GM23338 (cell line): ENCODE results near the gene PITPNC1. TPM values are rescaled to one million over a fixed set of nuclear protein-coding genes. Genes with fewer than 3 reads are reported as not detected.

Source experiments
- ATAC-seq: fragments of 200-7000 bp; cut with Tn5 transposase; 3 replicates; pipeline ENCODE4 v1.9.1; 2020
- DNase-seq: peaks from one replicate; pipeline ENCODE4 v3.0.0-alpha.2; 2015; ENCODE audit warnings: low spot score
- H2AFZ ChIP-seq: fragments of 200-600 bp; sonication (generic); 2 replicates; pipeline ENCODE4 v1.8.0; 2016; ENCODE audit warnings: antibody characterized with exemption, mild to moderate bottlenecking, moderate library complexity
- H3F3A ChIP-seq: fragments of 200-600 bp; sonication (generic); replicated peaks from 2 replicates; pipeline ENCODE4 v1.8.0; 2017; ENCODE audit warnings: antibody characterized with exemption, mixed run types, low read depth
- H3K27ac ChIP-seq: fragments of 200-600 bp; sonication (generic); 2 replicates; pipeline ENCODE4 v1.6.1; 2016; ENCODE audit warnings: low read depth
- H3K27me3 ChIP-seq: fragments of 200-600 bp; sonication (generic); 2 replicates; pipeline ENCODE4 v1.8.0; 2016; ENCODE audit warnings: mild to moderate bottlenecking, mixed run types, moderate library complexity; ENCODE audit not compliant: insufficient read depth
- H3K36me3 ChIP-seq: fragments of 200-600 bp; sonication (generic); 2 replicates; pipeline ENCODE4 v1.8.0; 2016; ENCODE audit warnings: mild to moderate bottlenecking; ENCODE audit not compliant: insufficient read depth
- H3K4me1 ChIP-seq: fragments of 200-600 bp; sonication (generic); 2 replicates; pipeline ENCODE4 v1.8.0; 2016; ENCODE audit warnings: mild to moderate bottlenecking, moderate library complexity; ENCODE audit not compliant: insufficient read depth
- H3K4me2 ChIP-seq: fragments of 200-600 bp; sonication (generic); 2 replicates; pipeline ENCODE4 v1.7.1; 2017; ENCODE audit warnings: mixed run types
- H3K4me3 ChIP-seq: fragments of 200-600 bp; sonication (generic); 2 replicates; pipeline ENCODE4 v1.6.1; 2016; ENCODE audit warnings: mixed run types
- H3K79me2 ChIP-seq: fragments of 200-600 bp; sonication (generic); replicated peaks from 2 replicates; pipeline ENCODE4 v1.8.0; 2017; ENCODE audit warnings: mild to moderate bottlenecking; ENCODE audit not compliant: insufficient read depth
- H3K9me2 ChIP-seq: fragments of 200-600 bp; sonication (generic); 2 replicates; pipeline ENCODE4 v1.8.0; 2017; ENCODE audit not compliant: insufficient read depth
- H4K20me1 ChIP-seq: fragments of 200-600 bp; sonication (generic); replicated peaks from 2 replicates; pipeline ENCODE4 v1.8.0; 2017; ENCODE audit warnings: mild to moderate bottlenecking; ENCODE audit not compliant: insufficient read depth
- H3K27ac Mint-ChIP-seq: 2 replicates; pipeline ENCODE4 v1.8.0; 2020; ENCODE audit warnings: inconsistent platforms, mild to moderate bottlenecking, moderate library complexity, mixed read lengths
- H3K27me3 Mint-ChIP-seq: 3 replicates; pipeline ENCODE4 v1.8.0; 2022; ENCODE audit warnings: low read depth, mild to moderate bottlenecking, moderate library complexity, mixed read lengths, inconsistent platforms; ENCODE audit not compliant: insufficient read depth, poor library complexity
- H3K36me3 Mint-ChIP-seq: 3 replicates; pipeline ENCODE4 v1.8.0; 2021; ENCODE audit warnings: low read depth, mild to moderate bottlenecking, inconsistent platforms, moderate library complexity, mixed read lengths
- H3K4me1 Mint-ChIP-seq: 3 replicates; pipeline ENCODE4 v1.8.0; 2020; ENCODE audit warnings: mild to moderate bottlenecking, inconsistent platforms, mixed read lengths
- H3K4me3 Mint-ChIP-seq: 3 replicates; pipeline ENCODE4 v1.8.0; 2021; ENCODE audit warnings: moderate library complexity, mild to moderate bottlenecking, inconsistent platforms, mixed read lengths
- H3K9me3 Mint-ChIP-seq: 3 replicates; pipeline ENCODE4 v1.8.0; 2020; ENCODE audit warnings: moderate library complexity, mild to moderate bottlenecking, inconsistent platforms, mixed read lengths
- CREB1 ChIP-seq: fragments of 250-450 bp; sonication (Bioruptor Pico); IDR thresholded peaks from 2 replicates; pipeline ENCODE4 v1.5.0; 2020; ENCODE audit warnings: low read depth, mild to moderate bottlenecking, moderate library complexity
- EZH2 ChIP-seq: fragments of 200-600 bp; sonication (generic); IDR thresholded peaks from one replicate; pipeline ENCODE4 v1.8.0; 2017; ENCODE audit warnings: antibody characterized with exemption, mild to moderate bottlenecking, low read depth; ENCODE audit not compliant: unreplicated experiment
- EZH2phosphoT487 ChIP-seq: fragments of 200-600 bp; sonication (generic); IDR thresholded peaks from one replicate; pipeline ENCODE4 v1.8.1; 2018; ENCODE audit warnings: antibody characterized with exemption; ENCODE audit not compliant: unreplicated experiment
- NANOG ChIP-seq: IDR thresholded peaks from 2 replicates; pipeline ENCODE4 v1.6.1; 2016; ENCODE audit warnings: antibody characterized with exemption, borderline replicate concordance
- POLR2AphosphoS5 ChIP-seq: IDR thresholded peaks from 2 replicates; pipeline ENCODE4 v1.6.1; 2016; ENCODE audit warnings: antibody characterized with exemption, low read depth
- STAT1 ChIP-seq: IDR thresholded peaks from one replicate; pipeline ENCODE4 v1.6.1; 2016; ENCODE audit warnings: antibody characterized with exemption; ENCODE audit not compliant: unreplicated experiment
- polyA plus RNA-seq: library from polyadenylated mRNA; unstranded; fragments of >200 nt; fragmentation: Nextera tagmentation; extraction: Ambion mirVana; gene quantifications from 2 replicates; pipeline ENCODE4 v1.2.1, GENCODE V29; 2016
- total RNA-seq: library from RNA; depleted of rRNA; stranded (reverse); fragments of >200 nt; shearing (Covaris generic); gene quantifications from 2 replicates; pipeline ENCODE4 v1.2.3, GENCODE V29; 2014
- TF ChIP-seq, protein P1 (sequence below): IDR thresholded peaks from one replicate; pipeline ENCODE4 v1.6.1; 2018; ENCODE audit warnings: antibody characterized with exemption; ENCODE audit not compliant: unreplicated experiment
- TF ChIP-seq, protein P2 (sequence below): IDR thresholded peaks from 2 replicates; pipeline ENCODE4 v1.6.1; 2016; ENCODE audit warnings: antibody characterized with exemption
- TF ChIP-seq, protein P3 (sequence below), 2 experiments: fragments of 200-600 bp in 1 of 2; sonication (generic) in 1 of 2; conservative IDR thresholded peaks; 2 replicates each; pipeline versions ENCODE4 v1.5.1 to v1.6.1; 2016 to 2017; ENCODE audit warnings: antibody characterized with exemption in 2 of 2, low read depth in 2 of 2, mild to moderate bottlenecking in 2 of 2, moderate library complexity in 1 of 2

Gene PITPNC1
- total and polyA plus RNA-seq, 2 experiments from 2014 or later, result 23.0 to 32.6 TPM

DNA sequence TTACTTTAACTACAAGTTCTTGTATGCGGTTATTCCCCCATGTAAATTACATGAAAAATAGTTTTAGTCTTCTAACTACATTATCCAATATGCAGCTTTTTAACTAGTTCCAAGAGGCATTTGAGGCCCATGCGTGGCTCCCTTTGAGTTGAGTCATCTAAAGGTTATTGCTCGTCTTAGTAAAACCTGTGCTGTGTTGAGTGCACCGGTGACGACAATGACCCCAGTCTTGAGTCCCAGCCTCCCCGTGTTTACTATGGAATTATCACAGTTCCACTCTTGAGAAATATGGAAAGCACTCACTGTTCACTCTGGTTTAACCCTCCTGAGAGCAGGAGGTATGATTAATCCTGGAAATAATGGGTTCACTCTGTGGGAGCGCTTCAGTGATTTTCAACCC, 119.2 kb downstream of the PITPNC1 start:
- Histone ChIP-seq H3K27me3 (no peaks in the 10 kb centered on the region), H3K4me3 (no peak overlapping the region), H3K4me1 (peaks cover 20% of the 10 kb centered on the region), H3K4me2 (no peak overlapping the region), H3K9me2 (no peaks in the 10 kb centered on the region), H3F3A (no peaks in the 10 kb centered on the region), H4K20me1 (no peaks in the 10 kb centered on the region), H3K36me3 (no peaks in the 10 kb centered on the region), H2AFZ (no peak overlapping the region), H3K27ac (no peak overlapping the region), H3K79me2 (peaks cover 97% of the 10 kb centered on the region)
- TF ChIP-seq, protein P1, sequence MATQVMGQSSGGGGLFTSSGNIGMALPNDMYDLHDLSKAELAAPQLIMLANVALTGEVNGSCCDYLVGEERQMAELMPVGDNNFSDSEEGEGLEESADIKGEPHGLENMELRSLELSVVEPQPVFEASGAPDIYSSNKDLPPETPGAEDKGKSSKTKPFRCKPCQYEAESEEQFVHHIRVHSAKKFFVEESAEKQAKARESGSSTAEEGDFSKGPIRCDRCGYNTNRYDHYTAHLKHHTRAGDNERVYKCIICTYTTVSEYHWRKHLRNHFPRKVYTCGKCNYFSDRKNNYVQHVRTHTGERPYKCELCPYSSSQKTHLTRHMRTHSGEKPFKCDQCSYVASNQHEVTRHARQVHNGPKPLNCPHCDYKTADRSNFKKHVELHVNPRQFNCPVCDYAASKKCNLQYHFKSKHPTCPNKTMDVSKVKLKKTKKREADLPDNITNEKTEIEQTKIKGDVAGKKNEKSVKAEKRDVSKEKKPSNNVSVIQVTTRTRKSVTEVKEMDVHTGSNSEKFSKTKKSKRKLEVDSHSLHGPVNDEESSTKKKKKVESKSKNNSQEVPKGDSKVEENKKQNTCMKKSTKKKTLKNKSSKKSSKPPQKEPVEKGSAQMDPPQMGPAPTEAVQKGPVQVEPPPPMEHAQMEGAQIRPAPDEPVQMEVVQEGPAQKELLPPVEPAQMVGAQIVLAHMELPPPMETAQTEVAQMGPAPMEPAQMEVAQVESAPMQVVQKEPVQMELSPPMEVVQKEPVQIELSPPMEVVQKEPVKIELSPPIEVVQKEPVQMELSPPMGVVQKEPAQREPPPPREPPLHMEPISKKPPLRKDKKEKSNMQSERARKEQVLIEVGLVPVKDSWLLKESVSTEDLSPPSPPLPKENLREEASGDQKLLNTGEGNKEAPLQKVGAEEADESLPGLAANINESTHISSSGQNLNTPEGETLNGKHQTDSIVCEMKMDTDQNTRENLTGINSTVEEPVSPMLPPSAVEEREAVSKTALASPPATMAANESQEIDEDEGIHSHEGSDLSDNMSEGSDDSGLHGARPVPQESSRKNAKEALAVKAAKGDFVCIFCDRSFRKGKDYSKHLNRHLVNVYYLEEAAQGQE, result no peak
- TF ChIP-seq POLR2AphosphoS5 (no peak), EZH2phosphoT487 (no peak), CREB1 (CRISPR knock-in tag) (no peak), NANOG (no peak), STAT1 (no peak)
- TF ChIP-seq, protein P2, sequence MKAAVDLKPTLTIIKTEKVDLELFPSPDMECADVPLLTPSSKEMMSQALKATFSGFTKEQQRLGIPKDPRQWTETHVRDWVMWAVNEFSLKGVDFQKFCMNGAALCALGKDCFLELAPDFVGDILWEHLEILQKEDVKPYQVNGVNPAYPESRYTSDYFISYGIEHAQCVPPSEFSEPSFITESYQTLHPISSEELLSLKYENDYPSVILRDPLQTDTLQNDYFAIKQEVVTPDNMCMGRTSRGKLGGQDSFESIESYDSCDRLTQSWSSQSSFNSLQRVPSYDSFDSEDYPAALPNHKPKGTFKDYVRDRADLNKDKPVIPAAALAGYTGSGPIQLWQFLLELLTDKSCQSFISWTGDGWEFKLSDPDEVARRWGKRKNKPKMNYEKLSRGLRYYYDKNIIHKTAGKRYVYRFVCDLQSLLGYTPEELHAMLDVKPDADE, result no peak
- Mint-ChIP-seq H3K27me3 (peaks cover 7% of the 10 kb centered on the region), H3K36me3 (peaks cover 5% of the 10 kb centered on the region; the same call in 2 of the 3 replicates), H3K9me3 (peaks cover 4% of the 10 kb centered on the region; the same call in 1 of the 3 replicates), H3K4me1 (peaks cover 19% of the 10 kb centered on the region), H3K27ac (no peak overlapping the region), H3K4me3 (no peak overlapping the region)
- ATAC-seq (no peak), DNase-seq (no peak)

DNA sequence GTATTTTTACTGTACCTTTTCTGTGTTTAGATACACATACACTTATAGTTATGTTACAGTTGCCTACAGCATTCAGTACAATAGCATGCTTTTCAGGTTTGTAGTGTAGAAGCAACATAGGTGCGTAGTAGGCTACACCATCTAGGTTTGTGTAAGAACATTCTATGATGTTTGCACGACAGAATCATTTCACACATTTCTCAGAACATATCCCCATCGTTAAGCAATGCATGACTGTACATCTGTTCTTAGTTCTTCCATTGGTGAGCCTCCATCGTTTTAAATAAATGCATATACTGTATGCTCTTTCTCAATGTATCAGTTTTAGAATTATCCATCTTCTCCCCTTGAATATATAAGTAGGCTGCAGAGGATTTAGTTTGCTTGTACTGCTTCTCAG, 122.6 kb downstream of the PITPNC1 start:
- DNase-seq (no peak), ATAC-seq (no peak)
- no peaks in the 10 kb centered on the region; the same call in 1 of the 2 replicates for H3K9me2 ChIP-seq
- no peak overlapping the region for H3K4me3 ChIP-seq
- H3F3A ChIP-seq, result no peaks in the 10 kb centered on the region
- no peak overlapping the region for H3K27ac Mint-ChIP-seq
- no peaks in the 10 kb centered on the region for H3K27me3 ChIP-seq
- H3K27me3 Mint-ChIP-seq, result peaks cover 4% of the 10 kb centered on the region
- no peak overlapping the region for H3K27ac ChIP-seq
- peaks cover 97% of the 10 kb centered on the region for H3K79me2 ChIP-seq
- H3K4me2 ChIP-seq, result no peak overlapping the region
- H3K36me3 ChIP-seq, result no peaks in the 10 kb centered on the region
- peaks cover 26% of the 10 kb centered on the region for H3K4me1 ChIP-seq
- no peaks in the 10 kb centered on the region; the same call in 1 of the 2 replicates for H4K20me1 ChIP-seq
- H3K36me3 Mint-ChIP-seq, result peaks cover 5% of the 10 kb centered on the region; the same call in 2 of the 3 replicates
- no peak overlapping the region for H2AFZ ChIP-seq
- H3K4me3 Mint-ChIP-seq, result no peak overlapping the region
- peaks cover 4% of the 10 kb centered on the region; the same call in 1 of the 3 replicates for H3K9me3 Mint-ChIP-seq
- H3K4me1 Mint-ChIP-seq, result peaks cover 23% of the 10 kb centered on the region
- no peak for TF ChIP-seq EZH2
- TF ChIP-seq, protein P2, result no peak
- TF ChIP-seq, protein P1, result no peak
- TF ChIP-seq POLR2AphosphoS5, result no peak
- TF ChIP-seq, protein P3, sequence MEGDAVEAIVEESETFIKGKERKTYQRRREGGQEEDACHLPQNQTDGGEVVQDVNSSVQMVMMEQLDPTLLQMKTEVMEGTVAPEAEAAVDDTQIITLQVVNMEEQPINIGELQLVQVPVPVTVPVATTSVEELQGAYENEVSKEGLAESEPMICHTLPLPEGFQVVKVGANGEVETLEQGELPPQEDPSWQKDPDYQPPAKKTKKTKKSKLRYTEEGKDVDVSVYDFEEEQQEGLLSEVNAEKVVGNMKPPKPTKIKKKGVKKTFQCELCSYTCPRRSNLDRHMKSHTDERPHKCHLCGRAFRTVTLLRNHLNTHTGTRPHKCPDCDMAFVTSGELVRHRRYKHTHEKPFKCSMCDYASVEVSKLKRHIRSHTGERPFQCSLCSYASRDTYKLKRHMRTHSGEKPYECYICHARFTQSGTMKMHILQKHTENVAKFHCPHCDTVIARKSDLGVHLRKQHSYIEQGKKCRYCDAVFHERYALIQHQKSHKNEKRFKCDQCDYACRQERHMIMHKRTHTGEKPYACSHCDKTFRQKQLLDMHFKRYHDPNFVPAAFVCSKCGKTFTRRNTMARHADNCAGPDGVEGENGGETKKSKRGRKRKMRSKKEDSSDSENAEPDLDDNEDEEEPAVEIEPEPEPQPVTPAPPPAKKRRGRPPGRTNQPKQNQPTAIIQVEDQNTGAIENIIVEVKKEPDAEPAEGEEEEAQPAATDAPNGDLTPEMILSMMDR (conservative IDR thresholded peaks at IDR 0.05; ENCODE audit: low read depth in 2 of 2), result no peak
- no peak for TF ChIP-seq CREB1 (CRISPR knock-in tag)
- no peak for TF ChIP-seq EZH2phosphoT487
